ENCODE data around the gene ZNF566.
A peak's percentile ranks its signal among the peaks of the same experiment; 100 is the strongest.
"Not testable (repeated sequence)": the region's sequence is repeated elsewhere in the genome, so short reads cannot be mapped to it uniquely, and the experiment has no call there.

The ZNF566 gene

DNA sequence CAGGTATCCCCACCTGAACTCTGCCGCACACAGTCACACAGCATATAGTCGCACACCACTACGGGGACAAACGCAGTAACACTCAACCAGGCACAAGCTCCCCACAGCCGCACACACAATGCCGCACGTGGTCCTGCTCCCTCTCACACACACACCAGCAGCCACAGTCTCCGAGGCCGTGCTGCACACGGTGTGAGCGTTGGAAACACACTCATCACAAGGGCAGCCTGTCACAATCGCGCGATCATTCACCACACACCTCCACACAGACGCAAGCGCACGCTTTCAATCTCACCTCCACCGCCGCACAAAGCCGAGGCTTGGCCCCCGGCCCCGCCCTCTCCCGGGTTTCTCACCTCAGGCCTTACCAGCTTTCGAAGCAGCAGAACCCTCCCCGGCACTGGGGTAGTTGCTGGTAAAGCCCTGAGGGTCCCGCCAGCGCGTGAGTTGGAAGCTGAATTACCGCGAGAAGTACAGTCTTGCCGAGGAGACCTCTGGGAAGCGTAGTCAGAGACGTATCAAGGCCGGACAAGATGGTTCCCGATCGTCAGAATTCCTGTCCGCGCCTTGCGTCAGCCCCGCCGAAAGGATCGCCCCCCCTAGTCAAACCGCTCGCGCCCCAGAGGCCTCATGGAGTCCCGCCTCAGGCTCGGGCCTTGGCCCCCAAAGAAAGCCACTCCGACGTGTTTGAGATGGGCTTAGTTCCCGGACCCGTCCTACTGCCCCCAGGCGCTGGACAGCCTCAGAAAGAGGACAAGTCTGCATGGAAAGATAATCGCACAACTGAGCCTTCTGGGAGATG lies at the start of gene ZNF566:
Gene ZNF566 (minus strand): TSS at position 444 of the 802 bp plus-strand sequence. CDS start 13,004 bp downstream, outside the sequence.
- H3K36me3 Mint-ChIP-seq, result peaks cover 20% of the 10 kb centered on the region
- H3K4me1 Mint-ChIP-seq, result peaks cover 39% of the 10 kb centered on the region
- peak within 1 kb of the TSS; percentile 96 for H3K27ac Mint-ChIP-seq
- no peaks in the 10 kb centered on the region for H3K9me3 Mint-ChIP-seq
- H3K27me3 Mint-ChIP-seq, result no peaks in the 10 kb centered on the region
- peak; percentile 96 for ATAC-seq
- peak within 1 kb of the TSS; percentile 89 for H3K4me3 Mint-ChIP-seq

GRCh38 chr19:36528921-36529518 lies 39.7 kb upstream of the ZNF566 start:
- peak overlapping the region; percentile 95 for H3K27ac Mint-ChIP-seq
- H3K4me1 Mint-ChIP-seq, result peaks cover 25% of the 10 kb centered on the region
- H3K4me3 Mint-ChIP-seq, result peak overlapping the region; percentile 96
- peak; percentile 37 for ATAC-seq
- H3K36me3 Mint-ChIP-seq, result peaks cover 47% of the 10 kb centered on the region
- peaks cover 7% of the 10 kb centered on the region for H3K9me3 Mint-ChIP-seq
- no peaks in the 10 kb centered on the region for H3K27me3 Mint-ChIP-seq

- Mint-ChIP-seq H3K36me3 (peaks cover 47% of the 10 kb centered on the region), H3K9me3 (peaks cover 10% of the 10 kb centered on the region), H3K4me3 (peak within 1 kb of the TSS; percentile 96), H3K27ac (peak within 1 kb of the TSS; percentile 95), H3K4me1 (peaks cover 25% of the 10 kb centered on the region), H3K27me3 (no peaks in the 10 kb centered on the region)
- peak; percentile 97 for ATAC-seq
Measured at GRCh38 chr19:36528194-36528920, 39.0 kb upstream of the ZNF566 start, which contains the start of gene ZNF260. ZNF260 (minus strand) TSS chr19:36528271; CDS start chr19:36515238, 13,033 bp downstream.

GRCh38 chr19:36527873-36528193 lies 38.5 kb upstream of the ZNF566 start:
- Mint-ChIP-seq H3K4me1 (peaks cover 25% of the 10 kb centered on the region), H3K27ac (peak overlapping the region; percentile 95), H3K4me3 (peak overlapping the region; percentile 96), H3K9me3 (peaks cover 12% of the 10 kb centered on the region), H3K27me3 (no peaks in the 10 kb centered on the region), H3K36me3 (peaks cover 48% of the 10 kb centered on the region)
- ATAC-seq, result peak; percentile 17

GRCh38 chr19:36527341-36527740 lies 38.0 kb upstream of the ZNF566 start:
- peak overlapping the region; percentile 95 for H3K27ac Mint-ChIP-seq
- H3K9me3 Mint-ChIP-seq, result peaks cover 13% of the 10 kb centered on the region
- ATAC-seq, result no peak
- peaks cover 25% of the 10 kb centered on the region for H3K4me1 Mint-ChIP-seq
- no peaks in the 10 kb centered on the region for H3K27me3 Mint-ChIP-seq
- peak overlapping the region; percentile 96 for H3K4me3 Mint-ChIP-seq
- H3K36me3 Mint-ChIP-seq, result peaks cover 49% of the 10 kb centered on the region

- H3K36me3 Mint-ChIP-seq, result peaks cover 53% of the 10 kb centered on the region
- no peak for ATAC-seq
- no peaks in the 10 kb centered on the region for H3K27me3 Mint-ChIP-seq
- peak overlapping the region; percentile 37 for H3K4me3 Mint-ChIP-seq
- peaks cover 13% of the 10 kb centered on the region for H3K9me3 Mint-ChIP-seq
- H3K4me1 Mint-ChIP-seq, result peaks cover 25% of the 10 kb centered on the region
- no peak overlapping the region for H3K27ac Mint-ChIP-seq
Measured at GRCh38 chr19:36526581-36526980, 37.2 kb upstream of the ZNF566 start.

DNA sequence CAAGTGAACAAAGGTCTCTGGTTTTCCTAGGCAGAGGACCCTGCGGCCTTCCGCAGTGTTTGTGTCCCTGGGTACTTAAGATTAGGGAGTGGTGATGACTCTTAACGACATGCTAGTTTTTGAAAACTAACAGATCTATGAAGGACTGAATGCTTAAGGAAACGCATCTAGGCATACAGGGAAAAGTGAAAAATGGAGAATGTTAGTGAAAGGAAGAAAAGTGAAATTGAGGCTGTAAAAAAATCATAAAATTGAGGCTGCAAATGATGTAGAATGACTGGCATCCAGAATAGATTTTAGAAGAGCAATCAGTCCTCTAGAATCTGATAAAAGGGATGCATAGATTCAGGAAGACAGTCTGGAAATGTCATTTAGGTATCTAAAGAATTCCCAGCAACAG lies 35.3 kb upstream of the ZNF566 start:
- Mint-ChIP-seq H3K36me3 (peaks cover 61% of the 10 kb centered on the region), H3K4me1 (peaks cover 25% of the 10 kb centered on the region), H3K9me3 (peaks cover 16% of the 10 kb centered on the region), H3K27ac (no peak overlapping the region), H3K27me3 (no peaks in the 10 kb centered on the region), H3K4me3 (no peak overlapping the region)
- no peak for ATAC-seq

DNA sequence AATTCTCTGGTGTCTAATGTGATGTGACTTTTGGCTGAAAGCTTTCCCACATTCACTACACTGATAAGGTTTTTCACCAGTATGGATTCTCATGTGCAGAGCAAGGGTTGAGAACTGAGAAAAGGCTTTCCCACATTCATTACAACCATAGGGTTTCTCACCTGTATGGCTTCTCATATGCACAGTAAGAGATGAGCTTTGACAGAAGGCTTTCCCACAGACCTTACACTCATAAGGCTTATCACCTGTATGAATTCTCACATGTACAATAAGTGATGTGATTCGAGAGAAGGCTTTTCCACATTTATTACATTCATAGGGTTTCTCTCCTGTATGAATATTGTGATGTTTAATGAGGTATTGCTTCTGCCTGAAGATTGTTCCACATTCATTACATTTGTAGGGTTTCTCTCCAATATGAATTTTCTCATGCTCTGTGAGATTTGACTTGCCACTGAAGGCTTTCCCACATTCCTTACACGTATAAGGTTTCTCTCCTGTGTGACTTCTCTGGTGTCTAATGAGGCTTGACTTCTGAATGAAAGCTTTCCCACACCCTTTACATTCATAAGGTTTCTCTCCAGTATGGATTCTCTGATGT lies 24.8 kb upstream of the ZNF566 start:
- Mint-ChIP-seq H3K36me3 (peaks cover 70% of the 10 kb centered on the region), H3K4me3 (no peak overlapping the region)

GRCh38 chr19:36508325-36508724 lies 19.0 kb upstream of the ZNF566 start:
- H3K9me3 Mint-ChIP-seq, result peaks cover 13% of the 10 kb centered on the region
- no peak for ATAC-seq
- H3K27me3 Mint-ChIP-seq, result no peaks in the 10 kb centered on the region
- peaks cover 15% of the 10 kb centered on the region for H3K36me3 Mint-ChIP-seq
- no peaks in the 10 kb centered on the region for H3K4me1 Mint-ChIP-seq
- no peak overlapping the region for H3K27ac Mint-ChIP-seq
- H3K4me3 Mint-ChIP-seq, result no peak overlapping the region

More for the DNA sequence above, 24.8 kb upstream of the ZNF566 start:
- ATAC-seq, result no peak
- Mint-ChIP-seq H3K27ac (no peak overlapping the region), H3K4me1 (no peaks in the 10 kb centered on the region), H3K27me3 (no peaks in the 10 kb centered on the region), H3K9me3 (peaks cover 28% of the 10 kb centered on the region)

DNA sequence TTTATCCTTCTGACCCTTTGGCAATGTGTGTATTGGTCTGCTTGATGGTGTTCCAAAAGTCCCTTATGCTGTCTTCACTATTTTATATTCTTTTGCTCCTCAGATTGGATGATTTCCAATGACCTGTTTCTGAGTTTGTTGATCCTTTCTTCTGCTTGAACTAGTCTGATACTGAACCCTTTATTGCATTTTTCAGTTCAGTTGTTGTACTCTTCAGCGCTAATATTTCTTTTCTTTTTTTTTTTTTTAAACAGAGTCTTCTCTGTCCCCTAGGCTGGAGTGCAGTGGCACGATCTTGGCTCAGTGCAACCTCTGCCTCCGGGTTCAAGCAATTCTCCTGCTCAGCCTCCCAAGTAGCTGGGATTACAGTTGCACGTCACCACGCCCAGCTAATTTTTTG lies 12.6 kb upstream of the ZNF566 start:
- H3K4me1 Mint-ChIP-seq, result no peaks in the 10 kb centered on the region
- H3K27ac Mint-ChIP-seq, result no peak overlapping the region
- peaks cover 6% of the 10 kb centered on the region for H3K36me3 Mint-ChIP-seq
- no peak overlapping the region for H3K4me3 Mint-ChIP-seq
- H3K27me3 Mint-ChIP-seq, result no peaks in the 10 kb centered on the region
- ATAC-seq, result no peak
- H3K9me3 Mint-ChIP-seq, result peaks cover 25% of the 10 kb centered on the region

- no peak for ATAC-seq
Measured at GRCh38 chr19:36497001-36497400, 7.6 kb upstream of the ZNF566 start.

GRCh38 chr19:36492689-36493453 lies 3.5 kb upstream of the ZNF566 start:
- not testable (repeated sequence) for H3K27me3 Mint-ChIP-seq, H3K36me3 Mint-ChIP-seq, ATAC-seq, H3K9me3 Mint-ChIP-seq
- Mint-ChIP-seq H3K4me3 (peak overlapping the region; percentile 64), H3K27ac (peak overlapping the region; percentile 76), H3K4me1 (peaks cover 27% of the 10 kb centered on the region)

More at GRCh38 chr19:36497001-36497400, 7.6 kb upstream of the ZNF566 start:
- H3K9me3 Mint-ChIP-seq, result peaks cover 10% of the 10 kb centered on the region
- no peak overlapping the region for H3K27ac Mint-ChIP-seq
- H3K4me3 Mint-ChIP-seq, result no peak overlapping the region
- H3K36me3 Mint-ChIP-seq, result no peaks in the 10 kb centered on the region
- no peaks in the 10 kb centered on the region for H3K27me3 Mint-ChIP-seq
- peaks cover 9% of the 10 kb centered on the region for H3K4me1 Mint-ChIP-seq

DNA sequence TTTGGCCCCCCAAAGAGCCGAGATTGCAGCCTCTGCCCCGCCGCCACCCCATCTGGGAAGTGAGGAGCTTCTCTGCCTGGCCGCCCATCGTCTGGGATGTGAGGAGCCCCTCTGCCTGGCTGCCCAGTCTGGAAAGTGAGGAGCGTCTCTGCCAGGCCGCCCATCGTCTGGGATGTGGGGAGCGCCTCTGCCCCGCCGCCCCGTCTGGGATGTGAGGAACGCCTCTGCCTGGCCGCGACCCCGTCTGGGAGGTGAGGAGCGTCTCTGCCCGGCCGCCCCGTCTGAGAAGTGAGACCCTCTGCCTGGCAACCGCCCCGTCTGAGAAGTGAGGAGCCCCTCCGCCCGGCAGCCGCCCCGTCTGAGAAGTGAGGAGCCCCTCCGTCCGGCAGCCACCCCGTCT lies 1.5 kb upstream of the ZNF566 start:
- H3K9me3 Mint-ChIP-seq, ATAC-seq, H3K27me3 Mint-ChIP-seq: not testable (repeated sequence)
- peaks cover 16% of the 10 kb centered on the region for H3K36me3 Mint-ChIP-seq
- H3K4me1 Mint-ChIP-seq, result peaks cover 39% of the 10 kb centered on the region
- peak overlapping the region; percentile 96 for H3K27ac Mint-ChIP-seq
- H3K4me3 Mint-ChIP-seq, result peak overlapping the region; percentile 89

DNA sequence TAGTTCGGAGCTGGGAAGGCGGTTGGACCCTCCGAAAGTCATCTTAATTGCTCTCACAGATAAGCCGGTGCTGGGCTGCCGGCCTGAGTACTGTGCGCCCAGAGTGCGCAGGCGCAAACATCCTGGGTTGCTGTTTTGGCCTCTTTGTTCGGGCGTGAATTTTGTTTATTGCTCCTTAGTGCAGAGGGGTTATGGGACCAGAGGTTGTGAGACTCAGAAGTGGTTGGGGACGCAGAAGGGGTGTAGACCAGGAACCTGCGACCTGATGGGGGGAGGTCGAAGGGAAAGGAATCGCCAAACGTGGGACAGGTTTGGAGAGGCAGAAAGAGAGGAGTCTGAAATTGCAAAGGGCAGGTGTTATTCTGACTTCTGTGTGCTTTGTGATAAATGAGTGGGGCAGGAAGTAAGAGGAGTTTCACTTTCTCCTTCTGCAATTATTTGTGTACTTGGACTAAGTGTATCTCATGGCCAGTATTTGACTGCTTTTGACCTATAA lies 607 bp upstream of the ZNF566 start:
- H3K36me3 Mint-ChIP-seq, result peaks cover 20% of the 10 kb centered on the region
- peak overlapping the region; percentile 89 for H3K4me3 Mint-ChIP-seq
- no peaks in the 10 kb centered on the region for H3K27me3 Mint-ChIP-seq
- H3K27ac Mint-ChIP-seq, result peak overlapping the region; percentile 96
- ATAC-seq, result peak; percentile 85
- no peaks in the 10 kb centered on the region for H3K9me3 Mint-ChIP-seq
- peaks cover 39% of the 10 kb centered on the region for H3K4me1 Mint-ChIP-seq

All from stimulated activated memory B cell treated with anti-CD40 and anti-IgM and Interleukin-4, amounts not matched to agents 10 μg/mL and 1 μg/mL and 100 μg/mL, for 72 hours (primary cell).